Stimulated activated CD8-positive, alpha-beta memory T cell treated with anti-CD3 and anti-CD28 coated beads, Interleukin-7, amount 100 ng/mL, for 1 hour (primary cell): Measurements from ENCODE around the gene ZFAND2A.
"Not testable (repeated sequence)": the region's sequence is repeated elsewhere in the genome, so short reads cannot be mapped to it uniquely, and the experiment has no call there.

ENCODE experiments used
- DNase-seq, 2 donors: peaks; one replicate each; pipeline ENCODE4 v3.0.0-alpha.2; 2020; ENCODE audit warnings: low read depth in 2 of 2

Gene ZFAND2A

GRCh38 chr7:1175597-1175966 lies 15.6 kb upstream of the ZFAND2A start:
- DNase-seq = no peak

DNA sequence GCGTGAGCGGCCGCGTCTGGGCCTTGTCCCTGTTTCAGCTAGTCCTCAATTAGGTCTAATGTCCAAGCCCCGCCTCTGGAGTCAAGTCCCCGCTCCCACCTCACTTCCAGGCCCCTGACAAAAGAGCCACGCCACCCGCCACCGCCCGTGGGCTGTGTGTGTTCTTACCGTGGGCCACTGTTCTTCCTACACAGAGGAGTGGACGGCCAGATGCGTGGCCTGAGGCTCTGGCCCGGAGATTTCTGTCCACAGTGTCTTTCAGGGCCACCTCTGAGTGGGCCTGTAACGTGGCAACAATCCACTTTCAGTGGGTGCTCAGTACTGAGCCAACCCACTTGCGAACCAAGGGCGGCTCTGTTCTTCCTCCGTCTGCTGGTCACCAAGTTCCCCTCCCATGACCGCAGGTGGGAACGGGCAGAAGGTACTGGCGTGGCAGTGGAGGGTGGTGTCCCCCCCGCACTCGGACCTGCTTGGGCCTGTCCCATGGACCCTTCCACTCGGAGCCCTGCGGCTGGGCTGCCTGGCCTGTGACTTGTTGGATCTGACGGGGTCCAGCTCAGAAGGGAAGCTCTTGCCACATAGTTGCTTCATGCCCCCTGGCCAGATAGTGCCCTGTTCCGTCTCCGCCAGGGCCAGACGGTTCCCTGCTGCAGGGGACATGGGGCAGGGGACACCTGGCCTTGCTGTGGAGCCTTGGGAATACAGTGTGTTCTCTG lies 15.0 kb upstream of the ZFAND2A start:
- no peak for DNase-seq

DNA sequence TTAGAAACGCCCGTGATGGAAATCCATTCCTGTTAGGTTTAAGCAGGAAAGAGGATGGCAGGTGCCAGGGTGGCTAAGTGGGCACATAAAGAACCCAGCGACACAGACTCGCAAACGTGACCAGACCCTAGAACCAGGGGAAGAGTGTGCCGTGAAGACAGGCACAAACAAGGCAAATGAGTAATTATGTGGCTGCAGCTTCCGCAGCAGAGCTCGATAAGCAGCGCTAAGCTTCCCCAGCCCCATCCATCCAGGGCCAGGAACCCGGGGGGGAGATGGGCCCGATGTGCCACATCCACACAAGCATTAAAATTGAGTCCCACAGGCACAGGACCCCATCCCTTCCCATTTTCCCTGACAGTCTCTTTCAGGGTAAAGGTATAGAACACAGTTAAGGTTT lies 14.0 kb upstream of the ZFAND2A start:
- no peak for DNase-seq

GRCh38 chr7:1172666-1173523 lies 12.9 kb upstream of the ZFAND2A start:
- no peak for DNase-seq

DNA sequence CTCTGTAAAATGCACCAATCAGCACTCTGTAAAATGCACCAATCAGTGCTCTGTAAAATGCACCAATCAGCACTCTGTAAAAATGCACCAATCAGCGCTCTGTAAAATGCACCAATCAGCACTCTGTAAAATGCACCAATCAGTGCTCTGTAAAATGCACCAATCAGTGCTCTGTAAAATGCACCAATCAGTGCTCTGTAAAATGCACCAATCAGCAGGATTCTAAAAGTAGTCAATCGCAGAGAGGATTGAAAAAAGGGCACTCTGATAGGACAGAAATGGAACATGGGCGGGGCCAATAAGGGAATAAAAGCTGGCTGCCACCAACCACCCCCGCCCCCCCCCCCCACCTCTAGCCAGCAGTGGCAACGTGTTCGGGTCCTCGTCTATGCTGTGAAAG lies 11.5 kb upstream of the ZFAND2A start:
- not testable (repeated sequence) for DNase-seq

- no peak for DNase-seq
Observed at GRCh38 chr7:1170741-1171501, 10.9 kb upstream of the ZFAND2A start.

- peak; percentile 82 to 87 for DNase-seq
Observed at GRCh38 chr7:1169409-1170368, 9.7 kb upstream of the ZFAND2A start.

DNA sequence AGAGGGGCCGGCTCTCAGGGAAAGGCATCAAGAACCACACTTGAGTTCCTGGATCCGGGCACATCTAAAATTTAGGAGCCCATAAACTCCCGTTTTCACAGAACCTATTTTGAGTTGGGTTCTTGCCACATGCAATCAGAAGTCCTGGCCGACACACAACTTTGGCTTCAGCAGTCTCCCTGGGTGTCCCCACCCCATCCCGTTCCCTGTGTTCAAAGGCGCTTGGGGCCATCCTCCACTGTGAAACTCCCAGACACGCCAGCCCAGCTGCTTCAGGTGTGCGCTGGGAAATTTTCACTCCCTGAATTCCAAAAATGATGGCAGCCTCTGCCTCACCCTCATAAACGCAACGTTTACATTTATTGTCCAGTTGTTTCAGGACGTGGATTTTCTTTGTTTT lies 8.4 kb upstream of the ZFAND2A start:
- no peak for DNase-seq

DNA sequence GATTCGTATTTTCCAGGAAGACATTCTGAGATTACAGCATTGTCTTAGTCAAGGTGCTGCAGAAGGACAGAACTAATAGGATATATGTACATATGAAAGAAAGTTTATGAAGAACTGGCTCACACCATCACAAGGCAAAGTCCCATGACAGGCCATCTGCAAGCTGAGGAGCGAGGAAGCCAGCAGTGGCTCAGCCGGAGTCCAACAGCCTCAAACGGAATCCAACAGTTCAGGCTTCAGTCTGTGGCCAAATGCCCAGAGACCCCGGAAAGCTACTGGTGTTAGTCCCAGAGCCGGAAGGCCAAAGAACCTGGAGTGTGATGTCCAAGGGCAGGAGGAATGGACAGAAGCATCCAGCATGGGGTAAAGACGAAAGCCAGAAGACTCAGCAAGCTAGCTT lies 4.4 kb upstream of the ZFAND2A start:
- no peak for DNase-seq

DNA sequence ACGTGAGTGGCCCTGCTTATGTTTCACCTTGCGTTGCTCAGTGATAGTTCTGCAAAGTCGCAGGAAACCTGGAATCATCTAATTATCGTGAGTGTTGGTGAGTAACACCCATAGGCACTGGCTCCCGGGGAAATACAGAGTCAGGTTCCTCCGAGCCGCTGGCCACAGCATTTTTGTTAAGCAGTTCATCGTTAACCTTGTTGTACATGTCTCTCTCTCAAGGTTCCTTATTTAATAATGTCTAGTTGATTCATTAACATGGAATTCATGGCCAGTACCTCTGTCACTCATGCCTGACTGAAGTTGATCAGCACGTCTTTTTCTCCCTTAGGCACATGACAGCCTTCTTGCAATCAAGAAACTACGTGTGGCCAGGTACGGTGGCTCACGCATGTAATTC lies 3.1 kb upstream of the ZFAND2A start:
- DNase-seq = no peak

GRCh38 chr7:1160670-1161021 lies 650 bp upstream of the ZFAND2A start:
- DNase-seq = no peak

DNA sequence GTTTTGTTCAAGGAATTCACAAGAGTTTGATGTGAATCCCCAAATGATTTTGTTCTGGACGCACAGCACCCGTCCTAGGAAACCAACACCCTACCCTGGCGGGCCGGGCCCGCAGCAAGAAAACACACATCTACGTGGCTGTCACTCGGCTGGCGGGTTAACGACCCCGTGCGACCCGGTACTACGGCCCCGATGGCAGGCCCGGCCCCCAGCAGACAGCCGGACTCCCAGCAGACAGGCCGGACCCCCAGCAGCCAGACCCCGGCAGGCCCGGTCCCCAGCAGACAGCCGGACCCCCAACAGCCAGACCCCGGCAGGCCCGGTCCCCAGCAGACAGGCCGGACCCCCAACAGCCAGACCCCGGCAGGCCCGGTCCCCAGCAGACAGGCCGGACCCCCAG lies 765 bp downstream of the ZFAND2A start:
- not testable (repeated sequence) for DNase-seq

- no peak for DNase-seq
Observed at GRCh38 chr7:1158203-1159126, 1.5 kb downstream of the ZFAND2A start.

- no peak for DNase-seq
Observed at GRCh38 chr7:1156782-1157535, 3.0 kb downstream of the ZFAND2A start.

- not testable (repeated sequence) for DNase-seq
Observed at GRCh38 chr7:1155818-1156781, 3.9 kb downstream of the ZFAND2A start.

DNA sequence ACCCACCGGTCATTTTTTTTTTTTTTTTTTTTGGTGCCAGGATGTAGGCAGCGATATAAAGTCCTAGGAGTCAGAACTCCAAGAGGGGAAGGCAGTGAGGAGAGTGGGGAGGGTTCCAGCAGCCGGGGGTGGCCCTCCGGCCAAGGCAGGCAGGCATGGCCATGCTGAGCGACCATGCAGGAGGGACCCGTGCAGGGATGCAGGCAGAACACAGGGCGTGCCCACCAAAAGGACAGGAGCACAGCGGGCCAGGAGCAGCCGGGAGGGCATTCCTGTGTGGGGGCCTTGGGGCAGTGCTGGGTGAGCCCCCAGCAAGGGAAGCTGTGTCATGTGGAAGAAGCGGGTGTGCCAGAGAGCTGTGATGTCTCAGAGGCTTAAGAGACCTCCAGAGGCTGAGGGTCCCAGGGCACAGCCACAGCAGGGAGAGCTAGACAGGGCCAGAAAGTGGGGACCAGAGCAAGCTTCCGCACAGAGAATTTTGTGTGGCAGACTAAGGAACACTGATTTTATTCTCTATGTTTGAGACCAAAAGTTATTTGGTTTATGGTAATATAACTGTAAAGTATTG lies 5.7 kb downstream of the ZFAND2A start:
- no peak for DNase-seq

- DNase-seq = no peak
Observed at GRCh38 chr7:1152492-1152891, 7.5 kb downstream of the ZFAND2A start.
